Glutamatergic neuron (in vitro differentiated cells): Measurements from ENCODE around the gene AOAH. TPM values are rescaled to one million over a fixed set of nuclear protein-coding genes. Genes with fewer than 3 reads are reported as not detected.

Experiments used
- DNase-seq: peaks from one replicate; pipeline ENCODE4 v3.0.0; 2022
- H3K27ac Mint-ChIP-seq: one replicate; pipeline ENCODE4 v1.8.0; 2020; ENCODE audit warnings: mild to moderate bottlenecking, mixed read lengths, inconsistent platforms; ENCODE audit not compliant: unreplicated experiment
- H3K27me3 Mint-ChIP-seq: one replicate; pipeline ENCODE4 v1.8.0; 2020; ENCODE audit warnings: mild to moderate bottlenecking, moderate library complexity, mixed read lengths, inconsistent platforms; ENCODE audit not compliant: unreplicated experiment
- H3K36me3 Mint-ChIP-seq: one replicate; pipeline ENCODE4 v1.8.0; 2020; ENCODE audit warnings: mild to moderate bottlenecking, mixed read lengths, inconsistent platforms; ENCODE audit not compliant: unreplicated experiment
- H3K4me1 Mint-ChIP-seq: one replicate; pipeline ENCODE4 v1.8.0; 2020; ENCODE audit warnings: mild to moderate bottlenecking, low read depth, mixed read lengths, inconsistent platforms; ENCODE audit not compliant: unreplicated experiment
- H3K4me3 Mint-ChIP-seq: one replicate; pipeline ENCODE4 v1.8.0; 2020; ENCODE audit warnings: mild to moderate bottlenecking, mixed read lengths, inconsistent platforms; ENCODE audit not compliant: unreplicated experiment
- H3K9me3 Mint-ChIP-seq: one replicate; pipeline ENCODE4 v1.8.0; 2020; ENCODE audit warnings: mild to moderate bottlenecking, moderate library complexity, mixed read lengths, inconsistent platforms; ENCODE audit not compliant: unreplicated experiment
- CTCF ChIP-seq: fragments of 200-600 bp; sonication (generic); IDR thresholded peaks from one replicate; pipeline ENCODE4 v1.5.0; 2021; ENCODE audit not compliant: partially characterized antibody, unreplicated experiment
- total RNA-seq: library from RNA; stranded (reverse); fragmentation: NEBNext Ultra II Directional; extraction: Animal tissue kit (Norgen Biotek cat#: 25700); gene quantifications from one replicate; pipeline ENCODE4 v1.2.1, GENCODE V29; 2021; ENCODE audit not compliant: unreplicated experiment

AOAH gene
- total RNA-seq, 1 donor from 2014 or later: not detected

GRCh38 chr7:36604806-36605205 is 119.5 kb downstream of the AOAH start:
- peaks cover 16% of the 10 kb centered on the region for H3K4me1 Mint-ChIP-seq

GRCh38 chr7:36602934-36603887 is 121.1 kb downstream of the AOAH start:
- Mint-ChIP-seq H3K9me3 (peaks cover 2% of the 10 kb centered on the region), H3K36me3 (no peaks in the 10 kb centered on the region), H3K4me1 (peaks cover 11% of the 10 kb centered on the region), H3K4me3 (no peak overlapping the region), H3K27ac (no peak overlapping the region), H3K27me3 (no peaks in the 10 kb centered on the region)
- no peak for TF ChIP-seq CTCF
- no peak for DNase-seq

More at GRCh38 chr7:36604806-36605205, 119.5 kb downstream of the AOAH start:
- H3K36me3 Mint-ChIP-seq: no peaks in the 10 kb centered on the region
- no peak overlapping the region for H3K27ac Mint-ChIP-seq
- TF ChIP-seq CTCF: no peak
- H3K27me3 Mint-ChIP-seq: no peaks in the 10 kb centered on the region
- peaks cover 6% of the 10 kb centered on the region for H3K9me3 Mint-ChIP-seq
- DNase-seq: no peak
- H3K4me3 Mint-ChIP-seq: no peak overlapping the region

DNA sequence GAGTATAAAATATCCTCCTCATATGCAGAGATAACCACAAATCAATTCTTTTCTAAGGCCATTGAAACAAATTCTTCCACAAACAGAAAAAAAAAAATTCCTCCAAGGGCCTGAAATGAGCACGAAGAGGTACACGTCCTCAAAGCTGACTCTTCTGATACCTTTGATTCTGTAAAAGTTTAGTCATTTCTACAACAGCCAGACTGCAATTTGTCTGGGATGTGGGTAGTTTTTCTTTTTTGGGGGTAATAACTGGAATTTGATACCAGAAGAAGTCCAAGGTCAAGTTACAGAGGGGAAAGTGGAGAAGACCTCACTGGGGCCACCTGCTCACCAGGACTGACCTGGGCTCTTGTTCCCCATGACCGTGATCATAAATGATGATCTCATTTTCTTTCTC is 121.8 kb downstream of the AOAH start:
- Mint-ChIP-seq H3K36me3 (no peaks in the 10 kb centered on the region), H3K4me1 (peaks cover 10% of the 10 kb centered on the region), H3K4me3 (no peak overlapping the region), H3K9me3 (peaks cover 2% of the 10 kb centered on the region), H3K27ac (no peak overlapping the region), H3K27me3 (no peaks in the 10 kb centered on the region)
- TF ChIP-seq CTCF: no peak
- no peak for DNase-seq

DNA sequence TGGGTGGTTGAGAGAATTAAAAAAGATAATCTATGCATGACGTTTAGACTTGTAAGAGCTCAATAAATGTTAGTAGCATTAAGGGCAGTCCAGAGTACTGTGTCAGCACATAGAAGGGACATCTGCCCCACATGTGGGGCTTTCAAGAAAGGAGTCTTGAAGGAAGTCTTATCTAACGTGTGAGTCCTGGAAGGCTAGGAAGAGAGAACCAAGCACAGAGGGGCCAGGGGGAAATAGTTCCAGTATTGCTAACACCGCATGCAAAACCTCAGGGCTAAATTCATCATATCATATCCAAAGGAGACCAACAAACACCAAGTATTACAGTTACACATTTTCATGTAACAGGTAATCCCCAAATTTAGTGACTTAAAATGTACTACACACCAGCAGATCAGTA is 122.7 kb downstream of the AOAH start:
- H3K27me3 Mint-ChIP-seq: no peaks in the 10 kb centered on the region
- H3K4me3 Mint-ChIP-seq: no peak overlapping the region
- no peak for DNase-seq
- no peak overlapping the region for H3K27ac Mint-ChIP-seq
- H3K4me1 Mint-ChIP-seq: peaks cover under 1% of the 10 kb centered on the region
- TF ChIP-seq CTCF: no peak
- peaks cover 2% of the 10 kb centered on the region for H3K9me3 Mint-ChIP-seq
- no peaks in the 10 kb centered on the region for H3K36me3 Mint-ChIP-seq
